ENCODE data around the gene PCCA. TPM values are rescaled to one million over a fixed set of nuclear protein-coding genes. Genes with fewer than 3 reads are reported as not detected.
A peak's percentile ranks its signal among the peaks of the same experiment; 100 is the strongest.

PCCA gene
- total and polyA plus RNA-seq, 2 of the 13 experiments (the other 11 are each of a cell fraction or from before 2014, with no cell fraction given) = 15.0 to 32.2 TPM

DNA sequence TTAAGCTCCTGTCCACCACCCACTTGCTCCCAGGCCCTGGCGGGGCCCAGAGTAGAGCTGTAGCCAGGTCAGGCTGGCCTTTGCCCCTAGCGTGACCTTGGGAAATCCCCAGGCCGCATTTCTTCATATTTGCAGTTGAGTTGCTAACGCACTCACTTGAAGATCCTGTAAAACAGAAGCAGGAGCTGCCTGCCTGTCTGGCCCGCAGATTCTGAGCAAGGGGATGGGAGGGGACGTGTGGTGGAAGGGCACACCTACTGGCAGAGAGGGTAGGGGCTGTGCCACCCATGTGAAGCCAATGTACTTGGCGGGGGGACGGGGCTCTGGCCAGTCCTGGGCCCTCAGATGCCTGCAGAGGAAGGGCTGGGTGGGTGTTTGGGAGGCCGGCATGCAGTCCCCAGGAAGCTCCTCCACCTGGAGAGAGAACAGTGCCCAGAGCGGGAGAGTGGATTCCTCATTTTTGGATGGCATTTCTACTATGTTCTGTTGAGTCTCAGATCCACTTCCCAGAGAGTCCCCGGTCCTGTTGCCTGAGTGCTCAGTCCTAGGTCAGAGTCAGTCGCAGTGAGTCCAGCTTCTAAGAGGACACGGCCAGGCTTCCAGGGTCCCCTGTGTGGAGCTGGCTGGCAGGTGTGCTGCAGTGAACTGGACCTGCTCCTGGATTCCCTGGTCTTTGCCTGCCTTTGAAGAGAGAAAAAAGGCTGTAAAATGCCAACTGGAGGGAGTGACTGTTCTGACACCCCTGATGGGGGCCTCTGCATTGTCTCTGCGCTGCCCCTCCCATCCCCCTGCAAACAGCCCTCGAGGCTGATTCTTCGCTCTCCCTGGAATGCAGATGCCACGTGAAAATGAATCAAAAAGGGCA is 436.8 kb downstream of the PCCA start (continued):
- no peak for TF ChIP-seq FOXA1 (IDR thresholded peaks at IDR 0.05)
- TF ChIP-seq FOXA1 (CRISPR knock-in tag; IDR thresholded peaks at IDR 0.05) = no peak
- TF ChIP-seq ARNT2 (CRISPR knock-in tag; IDR thresholded peaks at IDR 0.05; ENCODE audit: low read depth) = no peak
- TF ChIP-seq ARNTL (CRISPR knock-in tag; IDR thresholded peaks at IDR 0.05) = no peak
- TF ChIP-seq RNF2 (conservative IDR thresholded peaks at IDR 0.05; ENCODE audit: low read depth) = no peak
- peak; percentile 24; the same call in 1 of the 2 replicates for TF ChIP-seq THAP9 (CRISPR knock-in tag; IDR thresholded peaks at IDR 0.05; ENCODE audit: borderline replicate concordance)
- no peak for TF ChIP-seq MTF1 (CRISPR knock-in tag; IDR thresholded peaks at IDR 0.05)
- no peak for TF ChIP-seq TEF (CRISPR knock-in tag; IDR thresholded peaks at IDR 0.05)
- TF ChIP-seq, protein P1, sequence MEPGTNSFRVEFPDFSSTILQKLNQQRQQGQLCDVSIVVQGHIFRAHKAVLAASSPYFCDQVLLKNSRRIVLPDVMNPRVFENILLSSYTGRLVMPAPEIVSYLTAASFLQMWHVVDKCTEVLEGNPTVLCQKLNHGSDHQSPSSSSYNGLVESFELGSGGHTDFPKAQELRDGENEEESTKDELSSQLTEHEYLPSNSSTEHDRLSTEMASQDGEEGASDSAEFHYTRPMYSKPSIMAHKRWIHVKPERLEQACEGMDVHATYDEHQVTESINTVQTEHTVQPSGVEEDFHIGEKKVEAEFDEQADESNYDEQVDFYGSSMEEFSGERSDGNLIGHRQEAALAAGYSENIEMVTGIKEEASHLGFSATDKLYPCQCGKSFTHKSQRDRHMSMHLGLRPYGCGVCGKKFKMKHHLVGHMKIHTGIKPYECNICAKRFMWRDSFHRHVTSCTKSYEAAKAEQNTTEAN (CRISPR knock-in tag; conservative IDR thresholded peaks at IDR 0.05) = no peak
- TF ChIP-seq ZNF138 (CRISPR knock-in tag; IDR thresholded peaks at IDR 0.05; ENCODE audit: low read depth) = no peak
- peak; percentile 30; the same call in 1 of the 2 replicates for TF ChIP-seq THAP11 (CRISPR knock-in tag; IDR thresholded peaks at IDR 0.05)
- peak; percentile 93 for TF ChIP-seq NR2F6 (IDR thresholded peaks at IDR 0.05)
- peak; percentile 92 for TF ChIP-seq NR2F6 (CRISPR knock-in tag; IDR thresholded peaks at IDR 0.05)
- no peak for TF ChIP-seq ZNF274 (CRISPR knock-in tag; IDR thresholded peaks at IDR 0.05)
- TF ChIP-seq BRD4 (CRISPR knock-in tag; IDR thresholded peaks at IDR 0.05) = no peak
- no peak for TF ChIP-seq NFRKB (IDR thresholded peaks at IDR 0.05)
- TF ChIP-seq, protein P2, sequence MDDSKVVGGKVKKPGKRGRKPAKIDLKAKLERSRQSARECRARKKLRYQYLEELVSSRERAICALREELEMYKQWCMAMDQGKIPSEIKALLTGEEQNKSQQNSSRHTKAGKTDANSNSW (CRISPR knock-in tag; IDR thresholded peaks at IDR 0.05; ENCODE audit: borderline replicate concordance) = no peak
- no peak for TF ChIP-seq MXI1 (IDR thresholded peaks at IDR 0.05; ENCODE audit: borderline replicate concordance, low read depth, low read length)
- no peak for TF ChIP-seq ARNT (IDR thresholded peaks at IDR 0.05)
- no peak for TF ChIP-seq POLR2AphosphoS2 (IDR thresholded peaks at IDR 0.05; ENCODE audit: low read depth, low read length)
- no peak for TF ChIP-seq ZNF639 (CRISPR knock-in tag; conservative IDR thresholded peaks at IDR 0.05)
- no peak for TF ChIP-seq ZNF501 (CRISPR knock-in tag; IDR thresholded peaks at IDR 0.05)
- TF ChIP-seq CREB1 (IDR thresholded peaks at IDR 0.05) = no peak
- no peak for TF ChIP-seq CREB1 (CRISPR knock-in tag; IDR thresholded peaks at IDR 0.05)
- no peak for TF ChIP-seq KAT8 (CRISPR knock-in tag; IDR thresholded peaks at IDR 0.05)
- peak; percentile 53; the same call in 1 of the 2 replicates for TF ChIP-seq ZMYM3 (CRISPR knock-in tag; IDR thresholded peaks at IDR 0.05)
- TF ChIP-seq NFIB (CRISPR knock-in tag; IDR thresholded peaks at IDR 0.05; ENCODE audit: borderline replicate concordance) = no peak
- no peak for TF ChIP-seq ZNF34 (CRISPR knock-in tag; IDR thresholded peaks at IDR 0.05; ENCODE audit: borderline replicate concordance)
